H1 (cell line): Measurements from ENCODE around the gene NRBF2. TPM values are rescaled to one million over a fixed set of nuclear protein-coding genes. Genes with fewer than 3 reads are reported as not detected.

Experiments
- CTBP2 ChIP-seq: IDR thresholded peaks from 2 replicates; pipeline ENCODE4 v1.7.0; 2011; ENCODE audit warnings: borderline replicate concordance, mild to moderate bottlenecking, moderate library complexity, mixed read lengths, low read length; ENCODE audit not compliant: insufficient read depth, insufficient read length
- NANOG ChIP-seq: IDR thresholded peaks from 2 replicates; pipeline ENCODE4 v1.6.1; 2011; ENCODE audit warnings: low read length, low read depth, mild to moderate bottlenecking, inconsistent platforms; ENCODE audit not compliant: insufficient read depth, poor library complexity, severe bottlenecking
- polyA plus RNA-seq, 7 experiments: library from polyadenylated mRNA; depleted of rRNA in 3 of 7; stranded (reverse) in 5 of 7; unstranded in 2 of 7; fragments of >200 nt in 5 of 7; fragments of 200-250 nt in 2 of 7; gene quantifications; 1 replicate in 5 of 7; 2 replicates in 1 of 7; 4 replicates in 1 of 7; pipeline versions ENCODE4 v1.2.1 to v1.2.3, GENCODE V29; 2011 to 2013; ENCODE audit warnings: missing spikeins in 2 of 7, mixed read lengths in 2 of 7
- total RNA-seq: library from RNA; stranded (reverse); fragmentation: NEBNext Ultra II Directional; extraction: Animal tissue kit (Norgen Biotek cat#: 25700); gene quantifications from 2 replicates; pipeline ENCODE4 v1.2.1, GENCODE V29; 2021
- TF ChIP-seq, protein P1 (sequence below), 3 experiments: IDR thresholded peaks; 1 replicate in 2 of 3; 2 replicates in 1 of 3; pipeline versions ENCODE4 v1.5.1 to v1.6.1; 2011; ENCODE audit warnings: low read length in 3 of 3, mild to moderate bottlenecking in 3 of 3, inconsistent platforms in 2 of 3, low read depth in 1 of 3, moderate library complexity in 1 of 3; ENCODE audit not compliant: insufficient read depth in 1 of 3; ENCODE audit errors: control extremely low read depth in 1 of 3

NRBF2 gene
- total and polyA plus RNA-seq, 2 of the 8 experiments (the other 6 are each of a cell fraction or from before 2014, with no cell fraction given): 11.0 to 29.9 TPM

DNA sequence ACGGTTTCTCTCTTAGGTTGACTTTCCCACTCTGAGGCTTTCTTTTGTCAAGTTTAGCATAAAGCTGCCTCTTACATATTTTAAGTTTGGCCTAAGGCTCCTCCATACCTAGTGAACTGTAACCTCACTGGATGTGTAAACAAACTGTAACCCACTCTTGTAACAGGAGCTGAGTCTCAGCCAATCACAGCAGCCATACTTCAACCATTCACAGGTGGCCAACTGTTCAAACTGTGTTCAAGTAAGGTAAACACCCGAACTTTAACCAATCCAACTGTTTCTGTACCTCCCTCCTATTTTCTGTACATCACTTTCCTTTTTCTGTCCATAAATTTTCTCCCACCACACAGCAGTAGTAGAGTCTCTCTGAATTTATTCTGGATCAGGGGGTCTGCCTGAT is 7.7 kb upstream of the NRBF2 start (continued):
- TF ChIP-seq, protein P1, sequence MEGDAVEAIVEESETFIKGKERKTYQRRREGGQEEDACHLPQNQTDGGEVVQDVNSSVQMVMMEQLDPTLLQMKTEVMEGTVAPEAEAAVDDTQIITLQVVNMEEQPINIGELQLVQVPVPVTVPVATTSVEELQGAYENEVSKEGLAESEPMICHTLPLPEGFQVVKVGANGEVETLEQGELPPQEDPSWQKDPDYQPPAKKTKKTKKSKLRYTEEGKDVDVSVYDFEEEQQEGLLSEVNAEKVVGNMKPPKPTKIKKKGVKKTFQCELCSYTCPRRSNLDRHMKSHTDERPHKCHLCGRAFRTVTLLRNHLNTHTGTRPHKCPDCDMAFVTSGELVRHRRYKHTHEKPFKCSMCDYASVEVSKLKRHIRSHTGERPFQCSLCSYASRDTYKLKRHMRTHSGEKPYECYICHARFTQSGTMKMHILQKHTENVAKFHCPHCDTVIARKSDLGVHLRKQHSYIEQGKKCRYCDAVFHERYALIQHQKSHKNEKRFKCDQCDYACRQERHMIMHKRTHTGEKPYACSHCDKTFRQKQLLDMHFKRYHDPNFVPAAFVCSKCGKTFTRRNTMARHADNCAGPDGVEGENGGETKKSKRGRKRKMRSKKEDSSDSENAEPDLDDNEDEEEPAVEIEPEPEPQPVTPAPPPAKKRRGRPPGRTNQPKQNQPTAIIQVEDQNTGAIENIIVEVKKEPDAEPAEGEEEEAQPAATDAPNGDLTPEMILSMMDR (IDR thresholded peaks at IDR 0.05; ENCODE audit: control extremely low read depth in 1 of 3, insufficient read depth in 1 of 3, low read depth in 1 of 3, low read length in 3 of 3): no peak
- TF ChIP-seq CTBP2: no peak
- no peak for TF ChIP-seq NANOG
